Activated T-cell treated with anti-CD3 and anti-CD28 coated beads, Interleukin-2, amount 50 U/mL, for 24 hours (primary cell): ENCODE measurements around the gene MEDAG.
"Not testable (repeated sequence)": the region's sequence is repeated elsewhere in the genome, so short reads cannot be mapped to it uniquely, and the experiment has no call there.

Source experiments
- DNase-seq: peaks from one replicate; pipeline ENCODE4 v3.0.0-alpha.2; 2020
- H3K27ac Mint-ChIP-seq: 2 replicates; pipeline ENCODE4 v1.8.0; 2020; ENCODE audit warnings: mild to moderate bottlenecking, mixed read lengths
- H3K27me3 Mint-ChIP-seq: 2 replicates; pipeline ENCODE4 v1.8.0; 2020; ENCODE audit warnings: mixed read lengths
- H3K36me3 Mint-ChIP-seq: 2 replicates; pipeline ENCODE4 v1.8.0; 2020; ENCODE audit warnings: low read depth, mixed read lengths
- H3K4me1 Mint-ChIP-seq: 2 replicates; pipeline ENCODE4 v1.8.0; 2020; ENCODE audit warnings: low read depth, mixed read lengths
- H3K4me3 Mint-ChIP-seq: 2 replicates; pipeline ENCODE4 v1.8.0; 2020; ENCODE audit warnings: mild to moderate bottlenecking, moderate library complexity, mixed read lengths
- H3K9me3 Mint-ChIP-seq: 2 replicates; pipeline ENCODE4 v1.8.0; 2020; ENCODE audit warnings: mixed read lengths

The MEDAG gene

GRCh38 chr13:30908416-30908980, 2.4 kb downstream of the MEDAG start:
- Mint-ChIP-seq H3K27me3 (peaks cover 64% of the 10 kb centered on the region), H3K36me3 (no peaks in the 10 kb centered on the region), H3K27ac (no peak overlapping the region)

DNA sequence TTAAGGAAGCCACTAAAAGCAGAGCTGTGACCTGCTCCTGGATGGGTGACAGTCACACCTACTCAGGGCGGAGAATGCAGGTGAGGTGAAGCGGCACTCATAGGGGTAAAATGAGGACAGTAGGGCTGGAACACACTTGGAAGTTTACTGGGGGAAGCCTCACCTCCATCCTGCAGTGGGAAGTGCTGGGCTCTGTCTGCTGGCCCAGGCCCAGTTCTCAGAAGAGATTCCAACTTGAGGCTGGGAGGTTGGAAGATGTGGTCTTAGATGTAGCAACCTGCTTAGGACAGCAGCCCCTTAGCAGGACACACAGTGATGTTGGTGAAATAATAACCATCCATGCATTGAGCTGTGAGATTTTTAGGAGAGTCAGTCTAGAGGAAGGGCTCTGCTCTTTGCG, 4.6 kb downstream of the MEDAG start:
- H3K36me3 Mint-ChIP-seq: no peaks in the 10 kb centered on the region
- H3K27ac Mint-ChIP-seq: no peak overlapping the region
- peaks cover 3% of the 10 kb centered on the region for H3K4me1 Mint-ChIP-seq
- H3K4me3 Mint-ChIP-seq: no peak overlapping the region
- no peaks in the 10 kb centered on the region for H3K9me3 Mint-ChIP-seq
- no peak for DNase-seq
- H3K27me3 Mint-ChIP-seq: peaks cover 63% of the 10 kb centered on the region

More at GRCh38 chr13:30908416-30908980, 2.4 kb downstream of the MEDAG start:
- DNase-seq: no peak
- Mint-ChIP-seq H3K9me3 (no peaks in the 10 kb centered on the region), H3K4me1 (peaks cover 6% of the 10 kb centered on the region), H3K4me3 (no peak overlapping the region)

DNA sequence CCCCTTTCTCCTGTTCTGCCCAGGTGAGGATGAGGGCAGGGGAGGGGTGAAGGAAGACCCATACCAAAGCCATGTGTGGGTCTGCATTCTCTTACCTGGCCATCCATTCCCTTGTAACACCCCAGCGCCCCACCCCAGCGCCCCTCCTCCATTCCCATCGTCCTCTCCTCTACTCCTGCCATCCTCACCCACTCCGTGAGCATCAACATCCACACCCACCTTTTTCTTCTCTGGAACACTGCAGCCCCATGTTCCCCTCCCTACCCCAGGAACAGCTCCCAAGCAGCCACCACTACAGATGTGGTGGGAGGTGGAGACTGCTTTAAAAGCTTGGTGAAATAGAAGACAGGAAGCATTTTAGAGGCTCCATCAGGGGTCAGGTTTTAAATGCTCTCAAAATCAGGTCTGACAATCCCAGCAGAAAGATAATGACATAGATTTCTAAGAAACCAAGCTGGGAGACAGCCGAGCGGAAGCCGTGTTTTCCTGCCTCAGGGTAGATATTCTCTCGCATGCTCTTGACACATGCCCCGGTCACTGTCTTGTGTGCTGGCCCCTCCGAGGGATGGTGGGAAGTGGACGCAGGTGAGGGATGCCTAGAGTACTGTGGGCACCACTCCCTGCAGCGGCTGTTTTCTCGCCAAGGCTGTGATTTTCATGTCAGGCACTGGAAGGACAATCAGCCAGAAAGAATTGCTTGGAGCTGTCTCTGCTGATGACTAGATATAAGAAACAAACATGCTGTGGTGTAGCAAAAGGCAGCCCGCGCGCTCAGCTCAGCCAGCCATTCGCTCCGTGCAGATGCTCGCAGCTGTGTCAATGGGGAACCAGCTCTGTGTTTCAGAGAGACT, 9.8 kb downstream of the MEDAG start:
- H3K27ac Mint-ChIP-seq: no peak overlapping the region
- H3K27me3 Mint-ChIP-seq: peaks cover 57% of the 10 kb centered on the region
- no peaks in the 10 kb centered on the region for H3K4me1 Mint-ChIP-seq
- no peak for DNase-seq
- no peak overlapping the region for H3K4me3 Mint-ChIP-seq
- H3K36me3 Mint-ChIP-seq: no peaks in the 10 kb centered on the region
- no peaks in the 10 kb centered on the region for H3K9me3 Mint-ChIP-seq

- H3K9me3 Mint-ChIP-seq: no peaks in the 10 kb centered on the region
- H3K4me1 Mint-ChIP-seq: no peaks in the 10 kb centered on the region
- H3K27ac Mint-ChIP-seq: no peak overlapping the region
- no peak overlapping the region for H3K4me3 Mint-ChIP-seq
- no peak for DNase-seq
- no peaks in the 10 kb centered on the region for H3K36me3 Mint-ChIP-seq
- H3K27me3 Mint-ChIP-seq: peaks cover 62% of the 10 kb centered on the region
These were observed 10.9 kb downstream of the MEDAG start for GRCh38 chr13:30916991-30917390.

DNA sequence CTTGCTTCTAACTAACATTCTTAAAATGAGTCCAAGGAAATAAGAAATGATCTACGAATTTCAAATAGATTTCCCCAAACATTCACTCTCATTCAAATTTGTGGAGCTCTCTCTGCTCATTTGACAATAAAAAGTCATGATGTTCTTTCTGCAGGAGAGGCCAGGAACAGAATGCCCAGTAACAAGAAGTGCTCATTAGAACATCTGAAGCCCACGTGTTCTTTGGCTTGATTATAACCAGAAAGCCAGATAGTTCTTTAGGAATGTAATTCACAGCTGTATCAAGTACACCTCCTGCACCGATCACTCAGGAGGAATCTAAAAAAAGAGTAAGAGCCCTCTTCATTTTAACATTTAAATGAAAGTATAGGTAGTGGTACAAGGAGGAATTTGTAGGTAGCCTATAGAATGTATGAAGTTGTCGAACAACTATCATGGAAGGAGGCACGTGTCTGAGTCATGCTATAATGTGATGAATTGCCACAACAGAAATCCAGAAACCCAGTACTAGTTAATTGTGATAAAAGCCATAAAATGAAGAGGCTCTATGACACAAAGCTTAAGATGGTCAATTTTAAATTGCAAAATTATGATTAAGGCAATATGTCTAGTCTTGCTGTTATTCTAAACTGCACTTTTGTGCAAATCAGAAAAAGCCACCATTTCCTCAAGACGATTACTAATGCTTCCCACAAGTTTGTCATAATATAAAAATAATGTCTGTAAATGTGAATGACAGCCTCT, 12.8 kb downstream of the MEDAG start:
- Mint-ChIP-seq H3K9me3 (no peaks in the 10 kb centered on the region), H3K4me3 (no peak overlapping the region), H3K27me3 (peaks cover 65% of the 10 kb centered on the region), H3K36me3 (no peaks in the 10 kb centered on the region), H3K27ac (no peak overlapping the region), H3K4me1 (no peaks in the 10 kb centered on the region)
- DNase-seq: no peak

DNA sequence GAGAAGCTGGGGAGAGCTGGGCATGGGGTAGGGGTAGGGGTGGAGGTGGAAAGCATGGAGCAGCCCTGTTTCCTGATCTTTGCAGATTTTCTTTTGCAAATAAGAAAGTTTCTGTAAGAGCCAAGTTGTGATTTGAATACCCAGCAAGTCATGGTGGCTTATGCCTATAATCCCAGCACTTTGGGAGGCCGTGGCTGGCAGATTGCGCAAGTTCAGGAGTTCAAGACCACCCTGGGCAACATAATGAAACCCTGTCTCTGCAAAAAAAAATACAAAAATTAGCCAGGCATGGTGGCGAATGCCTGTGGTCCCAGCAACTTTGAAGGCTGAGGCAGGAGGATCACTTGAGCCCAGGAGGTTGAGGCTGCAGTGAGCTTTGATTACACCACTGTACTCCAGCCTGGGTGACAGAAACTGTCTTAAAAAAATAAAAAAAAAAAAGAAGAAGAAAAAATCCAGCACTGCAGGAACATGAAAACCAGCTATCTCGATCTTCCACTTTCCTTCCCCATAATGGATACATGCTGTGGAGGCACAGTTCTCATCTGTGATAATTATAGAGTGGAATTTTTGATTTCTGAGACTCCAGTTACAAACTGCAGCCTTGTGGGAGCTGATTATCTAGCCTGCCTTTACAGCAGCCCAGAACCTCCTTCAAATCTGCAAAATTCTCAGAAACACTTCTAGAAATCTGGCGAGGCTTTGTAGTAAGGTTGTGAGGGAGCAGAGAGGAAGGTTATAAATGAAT, 14.3 kb downstream of the MEDAG start:
- Mint-ChIP-seq H3K27ac (no peak overlapping the region), H3K4me1 (peaks cover 5% of the 10 kb centered on the region), H3K36me3 (no peaks in the 10 kb centered on the region), H3K4me3 (no peak overlapping the region), H3K27me3 (peaks cover 51% of the 10 kb centered on the region), H3K9me3 (no peaks in the 10 kb centered on the region)
- DNase-seq: no peak

DNA sequence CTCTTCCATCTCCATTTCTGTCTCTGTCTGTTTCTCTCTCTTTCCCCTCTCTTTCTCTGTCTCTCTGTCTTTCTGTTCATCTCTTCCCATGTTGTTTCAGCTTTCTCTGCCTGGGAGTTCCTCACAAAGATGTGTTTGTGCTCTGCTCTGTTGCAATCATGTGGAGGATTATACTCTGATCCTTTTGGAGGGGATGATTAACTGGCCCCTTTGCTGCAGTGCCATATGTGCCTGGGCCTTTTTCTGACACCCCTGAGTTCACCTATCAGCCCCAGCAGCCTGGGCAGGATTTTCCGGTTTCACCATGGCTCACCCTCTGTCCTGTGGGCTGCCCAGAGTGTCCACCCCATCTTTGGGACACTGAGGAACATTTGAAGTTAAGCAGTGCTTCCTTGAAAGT, 17.3 kb downstream of the MEDAG start:
- Mint-ChIP-seq H3K4me1 (peaks cover 25% of the 10 kb centered on the region), H3K9me3 (peaks cover 2% of the 10 kb centered on the region), H3K27ac (no peak overlapping the region), H3K27me3 (peaks cover 32% of the 10 kb centered on the region), H3K36me3 (no peaks in the 10 kb centered on the region), H3K4me3 (no peak overlapping the region)
- DNase-seq: no peak

GRCh38 chr13:30924721-30925120, 18.6 kb downstream of the MEDAG start:
- H3K4me1 Mint-ChIP-seq: peaks cover 25% of the 10 kb centered on the region
- H3K27me3 Mint-ChIP-seq: peaks cover 37% of the 10 kb centered on the region

GRCh38 chr13:30925429-30925828, 19.4 kb downstream of the MEDAG start:
- Mint-ChIP-seq H3K4me3 (no peak overlapping the region), H3K4me1 (peaks cover 25% of the 10 kb centered on the region), H3K27me3 (peaks cover 45% of the 10 kb centered on the region), H3K36me3 (no peaks in the 10 kb centered on the region), H3K27ac (no peak overlapping the region), H3K9me3 (peaks cover 2% of the 10 kb centered on the region)
- no peak for DNase-seq

More at GRCh38 chr13:30924721-30925120, 18.6 kb downstream of the MEDAG start:
- Mint-ChIP-seq H3K36me3 (no peaks in the 10 kb centered on the region), H3K9me3 (peaks cover 2% of the 10 kb centered on the region), H3K4me3 (no peak overlapping the region), H3K27ac (no peak overlapping the region)
- DNase-seq: no peak

GRCh38 chr13:30926781-30927180, 20.7 kb downstream of the MEDAG start:
- H3K9me3 Mint-ChIP-seq: peaks cover 2% of the 10 kb centered on the region
- H3K27me3 Mint-ChIP-seq: peaks cover 47% of the 10 kb centered on the region
- no peaks in the 10 kb centered on the region for H3K36me3 Mint-ChIP-seq
- no peak overlapping the region for H3K4me3 Mint-ChIP-seq
- H3K27ac Mint-ChIP-seq: peak overlapping the region; percentile 4
- DNase-seq: no peak
- H3K4me1 Mint-ChIP-seq: peaks cover 25% of the 10 kb centered on the region

DNA sequence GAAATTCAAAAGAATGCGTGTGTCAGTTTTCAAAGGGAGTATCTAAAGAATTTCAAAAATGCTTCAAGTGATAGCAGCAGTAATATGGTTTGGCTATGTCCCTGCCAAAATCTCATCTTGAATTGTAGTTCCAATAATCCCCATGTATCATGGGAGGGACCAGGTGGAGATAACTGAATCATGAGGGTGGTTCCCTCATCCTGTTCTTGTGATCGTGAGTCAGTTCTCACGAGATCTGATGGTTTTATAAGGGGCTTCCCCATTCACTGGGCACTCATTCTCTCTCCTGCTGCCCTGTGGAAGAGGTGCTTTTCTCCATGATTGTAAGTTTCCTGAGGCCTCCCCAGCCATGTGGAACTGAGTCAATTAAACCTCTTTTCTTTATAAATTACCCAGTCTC, 21.1 kb downstream of the MEDAG start:
- not testable (repeated sequence) for H3K9me3 Mint-ChIP-seq, H3K36me3 Mint-ChIP-seq, H3K4me3 Mint-ChIP-seq, DNase-seq
- peaks cover 25% of the 10 kb centered on the region for H3K4me1 Mint-ChIP-seq
- peak overlapping the region; percentile 4 for H3K27ac Mint-ChIP-seq
- H3K27me3 Mint-ChIP-seq: peaks cover 51% of the 10 kb centered on the region

DNA sequence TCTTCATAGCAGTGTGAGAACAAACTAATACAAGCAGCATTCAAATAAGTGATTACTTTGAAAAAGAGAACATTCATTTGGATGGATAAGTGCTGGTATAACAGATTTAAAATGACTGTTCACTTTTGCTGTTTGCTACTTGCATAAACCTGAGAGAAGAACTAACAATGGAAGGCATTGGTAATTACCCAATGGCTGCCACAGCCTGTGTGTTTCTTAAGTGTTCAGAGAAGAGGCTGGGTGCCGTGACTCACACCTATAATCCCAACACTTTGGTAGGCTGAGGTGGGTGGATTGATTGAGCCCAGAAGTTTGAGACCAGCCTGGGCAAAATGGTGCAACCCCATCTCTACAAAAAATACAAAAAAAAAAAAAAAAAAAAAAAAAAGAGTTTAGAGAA, 21.5 kb downstream of the MEDAG start:
- Mint-ChIP-seq H3K36me3 (no peaks in the 10 kb centered on the region), H3K4me3 (no peak overlapping the region), H3K27me3 (peaks cover 55% of the 10 kb centered on the region), H3K4me1 (peaks cover 25% of the 10 kb centered on the region), H3K9me3 (peaks cover 2% of the 10 kb centered on the region), H3K27ac (peak overlapping the region; percentile 4)
- DNase-seq: no peak

GRCh38 chr13:30928978-30929377, 22.9 kb downstream of the MEDAG start:
- H3K27ac Mint-ChIP-seq: no peak overlapping the region
- H3K36me3 Mint-ChIP-seq: no peaks in the 10 kb centered on the region
- H3K4me1 Mint-ChIP-seq: peaks cover 25% of the 10 kb centered on the region
- H3K27me3 Mint-ChIP-seq: peaks cover 58% of the 10 kb centered on the region
- no peak for DNase-seq
- no peak overlapping the region for H3K4me3 Mint-ChIP-seq
- peaks cover 2% of the 10 kb centered on the region for H3K9me3 Mint-ChIP-seq
